RWPE1 (cell line): Measurements from ENCODE around the gene HIBCH.

Experiments
- CTCF ChIA-PET: fragments of 350-600 bp; sonication (Branson Sonifier 250); formaldehyde crosslinking; extraction: SDS; loops from one replicate; lab custom pipeline; 2021; lab: Yijun Ruan, JAX
- POLR2A ChIA-PET: fragments of 400-600 bp; formaldehyde crosslinking; extraction: SDS; loops from one replicate; lab custom pipeline; 2020; ENCODE audit warnings: antibody characterized with exemption; ENCODE audit not compliant: low non-redundant PET; lab: Yijun Ruan, JAX
- DNase-seq: peaks from one replicate; pipeline ENCODE4 v3.0.0; 2012; ENCODE audit warnings: low spot score
- H3K27ac ChIP-seq: fragments of 450-650 bp; 2 replicates; pipeline ENCODE4 v1.5.1; 2017
- TF ChIP-seq, protein P1 (sequence below): fragments of 450-650 bp; conservative IDR thresholded peaks from 2 replicates; pipeline ENCODE4 v1.5.1; 2017; ENCODE audit warnings: low read depth, mild to moderate bottlenecking

HIBCH gene

DNA sequence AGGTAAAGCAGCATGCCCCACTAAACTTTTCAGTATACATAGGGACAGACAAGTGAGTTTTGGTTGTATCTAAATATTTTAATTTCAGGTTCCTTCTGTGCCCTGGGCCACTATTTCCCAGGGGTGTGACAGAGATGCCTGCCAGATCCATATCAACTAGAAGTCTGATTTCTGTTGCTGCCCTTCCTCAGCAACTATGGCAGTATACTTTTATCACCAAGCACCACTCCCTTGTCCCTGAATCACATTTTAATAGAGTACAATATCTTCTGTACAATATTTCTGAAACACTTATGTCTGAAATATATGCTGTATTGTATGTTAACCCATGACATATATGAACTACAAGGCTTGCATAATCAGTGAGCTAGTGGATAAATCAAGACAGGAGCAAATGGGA is 117.6 kb downstream of the HIBCH start:
- ChIA-PET CTCF (interaction anchor here (0.6 kb wide), 1 partner anchor 66 kb away, joined by 4 read pairs; no protein-coding TSS in a partner anchor), POLR2A (no interaction called here)
- TF ChIP-seq, protein P1, sequence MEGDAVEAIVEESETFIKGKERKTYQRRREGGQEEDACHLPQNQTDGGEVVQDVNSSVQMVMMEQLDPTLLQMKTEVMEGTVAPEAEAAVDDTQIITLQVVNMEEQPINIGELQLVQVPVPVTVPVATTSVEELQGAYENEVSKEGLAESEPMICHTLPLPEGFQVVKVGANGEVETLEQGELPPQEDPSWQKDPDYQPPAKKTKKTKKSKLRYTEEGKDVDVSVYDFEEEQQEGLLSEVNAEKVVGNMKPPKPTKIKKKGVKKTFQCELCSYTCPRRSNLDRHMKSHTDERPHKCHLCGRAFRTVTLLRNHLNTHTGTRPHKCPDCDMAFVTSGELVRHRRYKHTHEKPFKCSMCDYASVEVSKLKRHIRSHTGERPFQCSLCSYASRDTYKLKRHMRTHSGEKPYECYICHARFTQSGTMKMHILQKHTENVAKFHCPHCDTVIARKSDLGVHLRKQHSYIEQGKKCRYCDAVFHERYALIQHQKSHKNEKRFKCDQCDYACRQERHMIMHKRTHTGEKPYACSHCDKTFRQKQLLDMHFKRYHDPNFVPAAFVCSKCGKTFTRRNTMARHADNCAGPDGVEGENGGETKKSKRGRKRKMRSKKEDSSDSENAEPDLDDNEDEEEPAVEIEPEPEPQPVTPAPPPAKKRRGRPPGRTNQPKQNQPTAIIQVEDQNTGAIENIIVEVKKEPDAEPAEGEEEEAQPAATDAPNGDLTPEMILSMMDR = no peak
- H3K27ac ChIP-seq = no peak overlapping the region
- no peak for DNase-seq

DNA sequence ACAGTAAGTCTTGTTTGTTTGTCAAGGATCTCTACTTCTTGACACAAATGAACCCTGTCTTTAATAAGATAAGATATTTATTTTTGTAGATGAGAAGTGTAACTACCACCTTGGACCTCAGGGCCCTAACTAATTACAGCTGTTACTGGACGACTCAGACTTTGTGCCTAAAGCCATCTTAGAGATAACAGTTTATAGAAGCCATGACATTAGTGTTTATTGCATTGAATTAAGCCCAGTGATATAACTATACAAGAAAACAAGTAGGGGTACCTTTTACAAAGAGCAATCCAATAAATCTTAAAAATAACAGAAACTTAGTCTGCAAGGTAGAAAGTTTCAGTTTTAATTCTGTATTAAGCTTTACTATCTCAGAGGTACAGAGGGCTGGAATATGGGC is 119.0 kb downstream of the HIBCH start:
- TF ChIP-seq, protein P1 = no peak
- ChIA-PET POLR2A (no interaction called here), CTCF (no interaction called here)
- H3K27ac ChIP-seq = no peak overlapping the region
- no peak for DNase-seq

DNA sequence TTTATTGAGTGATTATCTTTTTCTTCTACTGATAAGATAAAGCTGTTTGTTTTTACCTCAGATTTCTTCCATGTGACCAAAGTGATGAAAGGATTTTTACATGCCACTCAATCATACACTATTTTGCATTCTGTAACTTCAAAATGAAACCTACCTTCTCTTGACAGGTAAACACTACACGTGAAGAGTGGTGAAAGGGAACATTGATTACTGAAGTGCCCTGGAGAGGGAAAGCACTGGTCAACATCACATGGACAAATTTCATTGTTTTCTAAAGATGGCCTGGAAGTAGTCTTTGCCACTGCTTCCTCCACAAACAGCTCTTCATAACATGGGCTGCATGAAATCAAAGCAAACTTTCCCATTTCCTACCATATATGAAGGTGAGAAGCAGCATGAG is 120.1 kb downstream of the HIBCH start:
- DNase-seq = no peak
- ChIA-PET CTCF (no interaction called here), POLR2A (no interaction called here)
- TF ChIP-seq, protein P1 = no peak
- H3K27ac ChIP-seq = no peak overlapping the region

DNA sequence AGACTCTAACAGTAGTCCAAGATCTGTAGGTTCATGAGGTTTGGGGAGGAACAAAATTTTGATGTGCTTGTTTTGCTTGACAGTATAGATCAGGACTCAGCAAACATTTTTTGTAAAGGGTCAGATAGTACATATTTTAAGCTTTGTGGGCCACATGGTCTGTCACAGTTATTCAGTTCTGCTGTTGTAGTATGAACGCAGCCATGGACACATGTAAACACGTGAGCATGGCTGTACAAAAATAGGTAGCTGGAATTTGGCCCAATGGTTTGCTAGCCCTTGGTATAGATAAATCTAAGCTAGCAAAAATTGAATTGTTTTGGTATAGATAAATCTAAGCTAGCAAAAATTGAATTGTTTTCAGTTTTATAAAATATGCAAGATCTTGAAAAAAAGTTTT is 120.5 kb downstream of the HIBCH start:
- POLR2A ChIA-PET = interaction anchor here (0.7 kb wide), 1 partner anchor 43 kb away, joined by 10 read pairs; no protein-coding TSS in a partner anchor

DNA sequence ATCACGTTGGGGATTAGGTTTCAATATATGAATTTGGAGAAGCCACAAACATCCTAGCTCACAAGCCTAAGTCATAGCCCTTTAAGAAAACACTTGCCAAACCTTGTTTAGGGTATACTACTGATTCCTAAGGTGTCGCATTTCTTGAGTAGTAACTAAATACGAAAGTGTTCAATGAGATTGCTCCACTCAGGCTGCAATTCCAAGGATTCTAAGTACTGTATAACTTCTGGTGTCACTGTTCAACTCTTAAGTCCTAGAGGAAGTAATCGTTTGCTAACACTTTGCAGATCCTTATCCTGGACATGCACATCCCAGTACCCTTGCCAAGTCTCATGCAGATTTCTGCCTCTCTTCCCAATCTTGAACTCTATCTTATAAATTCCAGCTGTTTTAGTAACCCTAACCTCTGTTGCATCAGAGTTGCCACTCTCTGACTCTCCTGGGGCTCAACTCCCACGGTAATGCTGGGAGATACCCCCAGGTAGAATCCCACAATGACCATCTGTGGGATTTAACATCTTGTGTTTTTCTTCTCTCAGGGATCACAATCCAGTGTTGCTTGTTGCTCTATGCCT is 122.4 kb downstream of the HIBCH start:
- CTCF ChIA-PET = no interaction called here
- no peak overlapping the region for H3K27ac ChIP-seq
- POLR2A ChIA-PET = no interaction called here
- TF ChIP-seq, protein P1 = no peak
- DNase-seq = no peak

More for the DNA sequence above, 120.5 kb downstream of the HIBCH start:
- TF ChIP-seq, protein P1 = no peak
- H3K27ac ChIP-seq = no peak overlapping the region
- DNase-seq = no peak
- CTCF ChIA-PET = no interaction called here

DNA sequence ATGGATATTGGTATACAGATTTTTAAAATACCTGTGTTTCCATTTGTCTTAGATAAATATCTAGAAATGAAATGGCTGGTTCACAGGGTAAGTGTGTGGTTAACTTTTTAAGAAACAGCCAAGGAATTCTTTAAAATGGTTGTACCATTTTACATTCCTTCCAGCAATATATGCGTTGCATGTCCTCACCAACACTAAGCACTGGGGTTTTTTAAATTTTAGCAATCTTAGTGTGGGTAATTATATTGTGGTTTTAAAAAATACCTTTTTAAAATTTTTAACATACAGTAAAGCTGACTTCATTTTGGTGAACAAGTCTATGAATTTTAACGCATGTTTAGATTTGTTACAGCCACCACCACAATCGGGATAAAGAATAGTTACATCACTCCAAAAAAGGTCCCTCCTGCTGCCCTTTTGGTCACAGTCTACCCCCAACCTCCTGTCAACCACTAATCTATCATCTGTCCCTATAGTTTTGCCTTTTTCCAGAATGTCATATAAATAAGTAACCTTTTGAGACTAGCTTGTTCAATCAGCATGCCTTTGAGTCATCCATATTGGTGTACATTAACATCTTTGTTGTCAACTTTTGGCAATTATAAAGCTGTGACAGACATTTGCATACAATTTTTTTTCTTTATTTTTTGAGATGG is 129.0 kb downstream of the HIBCH start:
- ChIA-PET CTCF (no interaction called here), POLR2A (no interaction called here)
- no peak for DNase-seq
- TF ChIP-seq, protein P1 = no peak
- H3K27ac ChIP-seq = no peak overlapping the region
